ENCODE results near the gene GAS2L2.
A peak's percentile ranks its signal among the peaks of the same experiment; 100 is the strongest.

The GAS2L2 gene

DNA sequence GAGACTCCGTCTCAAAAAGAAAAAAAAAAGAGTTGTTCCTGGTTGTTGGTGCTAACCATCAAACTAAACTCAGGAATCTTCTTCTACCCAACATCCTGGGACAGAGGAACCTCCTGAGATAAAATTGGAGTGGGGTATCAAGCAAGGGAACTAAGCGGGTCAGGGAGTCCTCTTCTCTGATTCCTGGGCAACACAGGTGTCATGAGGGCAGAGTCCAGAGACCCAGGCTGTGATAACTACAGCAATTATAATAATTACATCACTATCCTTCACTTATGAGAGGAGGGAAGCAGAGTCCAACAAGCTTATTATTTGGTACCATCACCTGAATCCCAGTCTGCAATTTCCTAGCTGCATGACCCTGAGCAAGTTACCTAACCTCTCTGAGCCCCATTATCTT lies 15.8 kb upstream of the GAS2L2 start:
- Histone ChIP-seq H3K36me3 (no peaks in the 10 kb centered on the region), H3K4me3 (ENCODE audit: low read depth, low read length) (no peak overlapping the region), H3K9me3 (no peaks in the 10 kb centered on the region), H3K27me3 (no peaks in the 10 kb centered on the region), H3K4me1 (peaks cover 10% of the 10 kb centered on the region)
- DNase-seq: no peak
- TF ChIP-seq, protein P1, sequence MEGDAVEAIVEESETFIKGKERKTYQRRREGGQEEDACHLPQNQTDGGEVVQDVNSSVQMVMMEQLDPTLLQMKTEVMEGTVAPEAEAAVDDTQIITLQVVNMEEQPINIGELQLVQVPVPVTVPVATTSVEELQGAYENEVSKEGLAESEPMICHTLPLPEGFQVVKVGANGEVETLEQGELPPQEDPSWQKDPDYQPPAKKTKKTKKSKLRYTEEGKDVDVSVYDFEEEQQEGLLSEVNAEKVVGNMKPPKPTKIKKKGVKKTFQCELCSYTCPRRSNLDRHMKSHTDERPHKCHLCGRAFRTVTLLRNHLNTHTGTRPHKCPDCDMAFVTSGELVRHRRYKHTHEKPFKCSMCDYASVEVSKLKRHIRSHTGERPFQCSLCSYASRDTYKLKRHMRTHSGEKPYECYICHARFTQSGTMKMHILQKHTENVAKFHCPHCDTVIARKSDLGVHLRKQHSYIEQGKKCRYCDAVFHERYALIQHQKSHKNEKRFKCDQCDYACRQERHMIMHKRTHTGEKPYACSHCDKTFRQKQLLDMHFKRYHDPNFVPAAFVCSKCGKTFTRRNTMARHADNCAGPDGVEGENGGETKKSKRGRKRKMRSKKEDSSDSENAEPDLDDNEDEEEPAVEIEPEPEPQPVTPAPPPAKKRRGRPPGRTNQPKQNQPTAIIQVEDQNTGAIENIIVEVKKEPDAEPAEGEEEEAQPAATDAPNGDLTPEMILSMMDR (IDR thresholded peaks at IDR 0.05; ENCODE audit: low read depth, low read length): no peak

DNA sequence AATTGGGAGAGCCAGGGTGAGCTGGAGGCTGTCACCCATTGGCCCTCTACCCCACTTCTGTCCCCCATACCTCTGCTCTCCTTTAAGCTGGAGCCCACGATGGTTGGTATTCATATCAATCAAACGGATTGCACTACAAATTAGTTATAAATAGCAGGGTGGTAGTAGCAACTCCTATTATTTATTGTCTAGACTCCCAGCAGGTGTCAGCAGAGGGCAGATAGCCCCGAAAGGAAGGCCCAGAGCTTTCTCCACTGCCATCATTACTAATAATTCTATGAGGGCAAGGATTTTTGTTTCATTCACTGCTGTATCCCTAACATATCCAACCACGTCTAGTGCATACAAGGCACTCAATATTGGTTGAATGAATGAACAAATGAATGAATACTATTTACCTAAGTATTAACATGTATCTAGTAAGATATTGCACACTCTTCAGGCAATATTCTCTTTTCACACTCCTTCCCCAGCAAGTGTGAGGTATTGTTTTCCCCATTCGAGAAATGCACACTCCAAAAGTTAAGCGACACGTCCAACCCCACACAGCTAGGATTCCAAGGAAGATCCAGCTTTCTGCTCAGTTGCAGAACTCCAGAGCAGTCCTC lies 14.0 kb upstream of the GAS2L2 start:
- DNase-seq: peak; percentile 62
- Histone ChIP-seq H3K4me1 (peaks cover 7% of the 10 kb centered on the region), H3K9me3 (no peaks in the 10 kb centered on the region), H3K4me3 (ENCODE audit: low read depth, low read length) (no peak overlapping the region), H3K27me3 (no peaks in the 10 kb centered on the region), H3K36me3 (no peaks in the 10 kb centered on the region)
- TF ChIP-seq, protein P1 (IDR thresholded peaks at IDR 0.05; ENCODE audit: low read depth, low read length): peak; percentile 76

DNA sequence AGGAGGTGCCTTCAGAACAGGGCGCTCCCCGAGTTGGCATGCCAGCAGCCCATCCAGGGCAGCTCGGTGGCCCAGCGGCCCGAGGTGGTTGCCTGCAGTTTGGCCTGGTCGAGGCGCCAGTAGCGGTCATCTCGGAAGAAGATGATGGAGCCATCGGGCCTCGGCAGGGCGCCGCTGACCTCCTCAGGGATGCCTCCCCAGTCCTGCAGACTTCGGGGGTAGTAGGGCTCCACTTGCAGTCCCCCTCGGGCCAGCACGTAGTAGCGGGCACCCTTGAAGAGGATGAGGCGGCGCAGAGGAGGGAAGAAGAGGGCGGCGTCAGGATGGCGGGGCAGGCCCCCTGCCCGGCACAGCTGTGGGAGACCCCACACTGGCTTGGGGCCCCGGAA lies 13.4 kb upstream of the GAS2L2 start:
- Histone ChIP-seq H3K9me3 (no peaks in the 10 kb centered on the region), H3K27me3 (no peaks in the 10 kb centered on the region), H3K4me3 (ENCODE audit: low read depth, low read length) (no peak overlapping the region), H3K4me1 (peaks cover 7% of the 10 kb centered on the region), H3K36me3 (no peaks in the 10 kb centered on the region)
- TF ChIP-seq, protein P1 (IDR thresholded peaks at IDR 0.05; ENCODE audit: low read depth, low read length): no peak
- DNase-seq: no peak

DNA sequence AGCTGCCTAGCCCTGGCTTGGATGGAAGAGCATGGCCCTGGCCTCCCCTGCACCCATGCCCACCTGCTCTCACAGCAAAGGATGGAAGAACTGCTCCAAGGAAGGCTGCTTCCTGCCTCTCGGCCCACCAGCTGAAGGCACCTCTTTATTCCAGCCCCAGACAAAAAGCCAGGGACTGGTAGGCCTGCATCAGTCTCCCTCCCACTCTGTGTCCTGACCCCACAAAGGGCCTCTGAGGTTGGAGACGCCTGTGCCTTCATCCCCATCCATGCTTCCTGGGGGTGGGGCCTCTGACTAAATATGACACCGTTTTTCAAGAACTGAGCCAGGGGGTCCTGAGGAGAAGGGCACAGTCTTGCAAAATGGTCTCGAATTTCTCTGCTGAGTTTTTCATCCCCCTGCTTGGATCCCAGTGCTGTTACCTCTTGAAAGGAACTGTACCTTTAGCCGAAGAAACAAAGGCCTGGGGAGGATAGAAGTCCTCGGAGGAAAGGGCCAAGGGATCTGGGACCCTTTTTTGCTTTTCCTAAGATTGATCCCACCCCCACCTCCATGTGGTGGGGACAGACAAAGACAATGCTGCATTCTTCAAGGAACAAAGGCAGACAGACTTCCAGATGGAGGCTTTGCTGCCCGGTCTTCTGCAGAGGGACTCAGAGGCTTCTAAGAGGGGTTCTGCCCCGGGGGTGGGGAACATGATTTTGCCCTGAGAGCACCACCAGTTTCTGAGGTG lies 12.9 kb upstream of the GAS2L2 start:
- Histone ChIP-seq H3K36me3 (no peaks in the 10 kb centered on the region), H3K4me1 (peaks cover 7% of the 10 kb centered on the region), H3K27me3 (no peaks in the 10 kb centered on the region), H3K9me3 (no peaks in the 10 kb centered on the region), H3K4me3 (ENCODE audit: low read depth, low read length) (no peak overlapping the region)
- no peak for DNase-seq
- TF ChIP-seq, protein P1 (IDR thresholded peaks at IDR 0.05; ENCODE audit: low read depth, low read length): no peak

DNA sequence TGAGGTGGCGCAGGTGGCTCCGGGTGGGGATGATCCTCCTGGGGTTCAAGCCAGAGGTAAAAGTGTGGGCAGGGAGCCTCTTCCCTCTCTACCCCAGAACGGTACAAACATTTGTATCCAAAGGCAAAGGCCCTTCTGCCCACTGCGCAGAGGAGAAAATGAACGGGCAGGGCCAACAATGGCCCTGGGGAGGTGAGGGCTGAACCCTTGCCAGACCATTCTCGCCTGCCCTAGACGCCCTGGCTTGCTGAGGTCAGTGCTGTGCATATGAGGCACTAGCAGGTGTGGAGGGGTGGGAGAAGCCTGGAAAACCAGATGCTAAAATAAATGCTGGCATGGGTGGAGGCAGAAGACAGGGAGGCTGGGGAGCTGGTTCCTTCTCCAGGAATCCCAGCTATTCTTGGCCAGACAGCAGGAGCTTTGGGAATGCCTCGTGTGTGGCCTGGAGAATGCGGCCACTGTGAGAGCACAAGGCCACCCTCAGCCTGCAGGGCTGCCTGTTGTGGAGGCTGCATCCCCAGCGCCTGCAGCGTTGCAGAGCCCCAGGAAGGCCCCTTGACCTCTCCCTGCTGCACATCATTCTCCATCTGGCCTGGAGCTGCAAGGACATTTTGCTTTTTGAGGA lies 12.2 kb upstream of the GAS2L2 start:
- Histone ChIP-seq H3K9me3 (no peaks in the 10 kb centered on the region), H3K4me1 (peaks cover 7% of the 10 kb centered on the region), H3K27me3 (no peaks in the 10 kb centered on the region), H3K4me3 (ENCODE audit: low read depth, low read length) (peak overlapping the region; percentile 72), H3K36me3 (no peaks in the 10 kb centered on the region)
- no peak for DNase-seq
- TF ChIP-seq, protein P1 (IDR thresholded peaks at IDR 0.05; ENCODE audit: low read depth, low read length): no peak
